PC-3 (cell line): Measurements from ENCODE around the gene SLC18B1. TPM values are rescaled to one million over a fixed set of nuclear protein-coding genes. Genes with fewer than 3 reads are reported as not detected.
A peak's percentile ranks its signal among the peaks of the same experiment; 100 is the strongest.

Experiments
- ATAC-seq: fragments of 200-7000 bp; cut with Tn5 transposase; 2 replicates; pipeline ENCODE4 v1.9.1; 2020; ENCODE audit warnings: mild to moderate bottlenecking, moderate library complexity
- BruUV-seq: library from RNA; stranded (reverse); fragments of 400-500 nt; replicated peaks from 2 replicates; lab custom pipeline; 2021; lab: Mats Ljungman, UMichigan
- CTCF ChIA-PET: fragments of 300-600 bp; sonication (Branson Sonifier 250); formaldehyde crosslinking; loops from one replicate; lab custom pipeline; 2022; ENCODE audit warnings: antibody characterized with exemption; lab: Charles Lee
- POLR2A ChIA-PET: fragments of 300-600 bp; sonication (Branson Sonifier 250); formaldehyde crosslinking; loops from one replicate; lab custom pipeline; 2022; ENCODE audit warnings: antibody characterized with exemption; ENCODE audit not compliant: unreplicated experiment; lab: Charles Lee
- DNase-seq: peaks from one replicate; pipeline ENCODE4 v3.0.0-alpha.2; 2015
- H2AFZ ChIP-seq: fragments of 300-600 bp; sonication (generic); 2 replicates; pipeline ENCODE4 v1.6.0; 2016; ENCODE audit warnings: antibody characterized with exemption, low read length
- H3F3A ChIP-seq: fragments of 300-600 bp; sonication (generic); one replicate; pipeline ENCODE4 v1.6.0; 2017; ENCODE audit warnings: antibody characterized with exemption, low read length, control low read depth, mild to moderate bottlenecking; ENCODE audit not compliant: unreplicated experiment
- H3K27ac ChIP-seq: fragments of 300-600 bp; sonication (generic); 2 replicates; pipeline ENCODE4 v1.5.1; 2016; ENCODE audit warnings: mild to moderate bottlenecking, low read length
- H3K27me3 ChIP-seq: fragments of 300-600 bp; sonication (generic); 2 replicates; pipeline ENCODE4 v1.6.1; 2016; ENCODE audit warnings: low read length, mixed read lengths
- H3K36me3 ChIP-seq: fragments of 300-600 bp; sonication (generic); 2 replicates; pipeline ENCODE4 v1.6.1; 2016; ENCODE audit warnings: low read depth, mixed run types, low read length, mixed read lengths
- H3K4me1 ChIP-seq: fragments of 300-600 bp; sonication (generic); 2 replicates; pipeline ENCODE4 v1.5.1; 2016; ENCODE audit warnings: low read length; ENCODE audit not compliant: insufficient read depth
- H3K4me2 ChIP-seq: fragments of 300-600 bp; sonication (generic); 2 replicates; pipeline ENCODE4 v1.6.0; 2016; ENCODE audit warnings: low read length
- H3K4me3 ChIP-seq: fragments of 300-600 bp; sonication (generic); 2 replicates; pipeline ENCODE4 v1.5.1; 2016; ENCODE audit warnings: mild to moderate bottlenecking, low read length, mixed read lengths
- H3K79me2 ChIP-seq: fragments of 300-600 bp; sonication (generic); 2 replicates; pipeline ENCODE4 v1.6.1; 2017; ENCODE audit warnings: low read length, mixed read lengths
- H3K9ac ChIP-seq: fragments of 300-600 bp; sonication (generic); 2 replicates; pipeline ENCODE4 v1.6.0; 2016; ENCODE audit warnings: mild to moderate bottlenecking, low read length
- H3K9me2 ChIP-seq: fragments of 300-600 bp; sonication (generic); replicated peaks from 2 replicates; pipeline ENCODE4 v1.6.1; 2016; ENCODE audit warnings: mixed run types, low read length, mixed read lengths
- H3K9me3 ChIP-seq: fragments of 300-600 bp; sonication (generic); 2 replicates; pipeline ENCODE4 v1.6.1; 2016; ENCODE audit warnings: low read length, mixed read lengths
- H4K20me1 ChIP-seq: fragments of 300-600 bp; sonication (generic); 2 replicates; pipeline ENCODE4 v1.6.1; 2016; ENCODE audit warnings: low read length, mixed read lengths
- CTCF ChIP-seq: fragments of 300-600 bp; sonication (generic); conservative IDR thresholded peaks from 2 replicates; pipeline ENCODE4 v1.5.1; 2017; ENCODE audit warnings: antibody characterized with exemption, low read depth, mild to moderate bottlenecking, low read length
- EZH2 ChIP-seq: fragments of 300-600 bp; sonication (generic); IDR thresholded peaks from one replicate; pipeline ENCODE4 v1.6.1; 2017; ENCODE audit warnings: antibody characterized with exemption, mild to moderate bottlenecking, low read length; ENCODE audit not compliant: unreplicated experiment
- EZH2phosphoT487 ChIP-seq: fragments of 300-600 bp; sonication (generic); IDR thresholded peaks from 2 replicates; pipeline ENCODE4 v1.6.1; 2018; ENCODE audit warnings: mild to moderate bottlenecking, antibody characterized with exemption, low read length, borderline replicate concordance
- intact Hi-C: fragments of 100-400 bp; cut with micrococcal nuclease; formaldehyde crosslinking; loops from 2 replicates; pipeline ENCODE4 v1.9.0; 2023
- total RNA-seq: library from RNA; depleted of rRNA; stranded (reverse); fragments of >200 nt; gene quantifications from 2 replicates; pipeline ENCODE4 v1.2.3, GENCODE V29; 2014

Gene SLC18B1
- total RNA-seq, 1 experiment from 2014 or later = 8.4 TPM

GRCh38 chr6:132734694-132735236 lies 63.7 kb downstream of the SLC18B1 start:
- Histone ChIP-seq H3K4me1 (peaks cover 14% of the 10 kb centered on the region), H3K9me3 (no peaks in the 10 kb centered on the region), H3K36me3 (no peaks in the 10 kb centered on the region), H3K9ac (no peak overlapping the region), H3K4me2 (no peak overlapping the region), H3K4me3 (no peak overlapping the region), H3K27me3 (no peaks in the 10 kb centered on the region), H4K20me1 (no peaks in the 10 kb centered on the region), H2AFZ (no peak overlapping the region), H3K27ac (no peak overlapping the region), H3F3A (no peaks in the 10 kb centered on the region), H3K79me2 (no peaks in the 10 kb centered on the region), H3K9me2 (no peaks in the 10 kb centered on the region)
- intact Hi-C loops = no loop called here
- ChIA-PET CTCF (no interaction called here), POLR2A (no interaction called here)
- TF ChIP-seq EZH2phosphoT487 = no peak
- peak; percentile 44 for TF ChIP-seq CTCF
- ATAC-seq (no peak), DNase-seq (peak; percentile 40)
- BruUV-seq = no TSS peak

GRCh38 chr6:132733814-132734213 lies 64.6 kb downstream of the SLC18B1 start:
- H3K4me1 ChIP-seq = peaks cover 20% of the 10 kb centered on the region
- no peak overlapping the region for H3K4me2 ChIP-seq
- H3K9ac ChIP-seq = no peak overlapping the region
- ChIA-PET CTCF (no interaction called here), POLR2A (no interaction called here)
- H2AFZ ChIP-seq = no peak overlapping the region
- TF ChIP-seq CTCF (no peak), EZH2 (no peak)
- ATAC-seq (no peak), DNase-seq (no peak)
- intact Hi-C loops = no loop called here
- H3K9me2 ChIP-seq = no peaks in the 10 kb centered on the region
- H4K20me1 ChIP-seq = no peaks in the 10 kb centered on the region
- H3K27me3 ChIP-seq = no peaks in the 10 kb centered on the region
- H3K4me3 ChIP-seq = no peak overlapping the region
- no peaks in the 10 kb centered on the region for H3K36me3 ChIP-seq
- H3F3A ChIP-seq = no peaks in the 10 kb centered on the region
- no TSS peak for BruUV-seq
- H3K79me2 ChIP-seq = no peaks in the 10 kb centered on the region
- no peaks in the 10 kb centered on the region for H3K9me3 ChIP-seq
- H3K27ac ChIP-seq = no peak overlapping the region

GRCh38 chr6:132733283-132733682 lies 65.2 kb downstream of the SLC18B1 start:
- intact Hi-C loops = no loop called here
- DNase-seq (peak; percentile 10), ATAC-seq (no peak)
- POLR2A ChIA-PET = no interaction called here
- Histone ChIP-seq H3K9me3 (no peaks in the 10 kb centered on the region), H3K9me2 (no peaks in the 10 kb centered on the region), H3F3A (no peaks in the 10 kb centered on the region), H3K27ac (no peak overlapping the region), H3K36me3 (no peaks in the 10 kb centered on the region), H3K79me2 (no peaks in the 10 kb centered on the region), H3K4me2 (no peak overlapping the region), H2AFZ (no peak overlapping the region), H3K4me3 (no peak overlapping the region), H3K27me3 (no peaks in the 10 kb centered on the region), H4K20me1 (no peaks in the 10 kb centered on the region), H3K4me1 (peaks cover 20% of the 10 kb centered on the region), H3K9ac (no peak overlapping the region)
- TF ChIP-seq EZH2phosphoT487 (no peak), EZH2 (no peak), CTCF (no peak)
- no TSS peak for BruUV-seq
- CTCF ChIA-PET = no interaction called here
